ENCODE data around the gene HES5.

The HES5 gene

DNA sequence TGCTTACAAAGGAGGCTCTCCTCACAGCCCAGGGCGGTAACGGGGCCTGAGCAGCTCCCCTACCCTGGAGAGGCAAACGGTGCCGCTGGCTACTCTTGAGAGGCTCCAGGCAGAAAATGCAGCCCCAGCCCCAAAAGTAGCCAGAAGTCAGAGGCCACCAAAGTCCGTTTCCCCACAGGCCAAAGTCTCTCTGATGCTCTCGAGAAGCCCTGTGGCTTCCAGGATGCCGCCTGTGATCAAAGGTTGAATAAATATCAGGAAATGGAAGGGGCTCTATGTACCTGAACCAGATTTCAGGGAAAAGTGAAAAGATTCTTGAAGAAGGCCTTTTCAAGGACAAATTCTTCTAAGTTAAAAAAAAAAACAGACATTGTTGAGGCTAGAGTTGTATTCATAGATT lies 7.8 kb downstream of the HES5 start:
- peaks cover 53% of the 10 kb centered on the region for H3K36me3 ChIP-seq (ENCODE audit: control insufficient read depth, low read length)
- peaks cover 23% of the 10 kb centered on the region for H3K4me1 ChIP-seq (ENCODE audit: control insufficient read depth, low read length)
- no peaks in the 10 kb centered on the region for H3K9me2 ChIP-seq (replicated peaks; ENCODE audit: control insufficient read depth, low read length)
- H4K20me1 ChIP-seq (ENCODE audit: control insufficient read depth, insufficient read depth, low read depth, low read length), result peaks cover 24% of the 10 kb centered on the region
- TF ChIP-seq CTCF (IDR thresholded peaks at IDR 0.05; ENCODE audit: low read depth, low read length, poor library complexity, severe bottlenecking) (no peak), EZH2phosphoT487 (IDR thresholded peaks at IDR 0.05; ENCODE audit: borderline replicate concordance, low read length) (no peak)
- H3K79me2 ChIP-seq (ENCODE audit: control insufficient read depth, low read length), result peaks cover 48% of the 10 kb centered on the region
- no peak overlapping the region for H3K4me3 ChIP-seq (ENCODE audit: low read length)
- no peak overlapping the region for H3K4me2 ChIP-seq (ENCODE audit: low read length)
- no peaks in the 10 kb centered on the region for H3K9me3 ChIP-seq (ENCODE audit: control insufficient read depth, insufficient read depth, low read length)
- no peak overlapping the region for H3K27ac ChIP-seq (ENCODE audit: low read depth, low read length)
- peaks cover 6% of the 10 kb centered on the region for H3K27me3 ChIP-seq (ENCODE audit: control insufficient read depth, low read length)
- no peaks in the 10 kb centered on the region for H3F3A ChIP-seq (ENCODE audit: control insufficient read depth, insufficient read depth)

GRCh38 chr1:2520806-2521205 lies 9.3 kb downstream of the HES5 start:
- TF ChIP-seq EZH2phosphoT487 (IDR thresholded peaks at IDR 0.05; ENCODE audit: borderline replicate concordance, low read length), result no peak
- no peak for TF ChIP-seq CTCF (IDR thresholded peaks at IDR 0.05; ENCODE audit: low read depth, low read length, poor library complexity, severe bottlenecking)
- Histone ChIP-seq H3K4me1 (ENCODE audit: control insufficient read depth, low read length) (peaks cover 17% of the 10 kb centered on the region), H3K27me3 (ENCODE audit: control insufficient read depth, low read length) (no peaks in the 10 kb centered on the region), H3K36me3 (ENCODE audit: control insufficient read depth, low read length) (peaks cover 66% of the 10 kb centered on the region), H3K4me3 (ENCODE audit: low read length) (no peak overlapping the region), H3K9me3 (ENCODE audit: control insufficient read depth, insufficient read depth, low read length) (no peaks in the 10 kb centered on the region), H3K79me2 (ENCODE audit: control insufficient read depth, low read length) (peaks cover 46% of the 10 kb centered on the region), H3K4me2 (ENCODE audit: low read length) (no peak overlapping the region), H3K27ac (ENCODE audit: low read depth, low read length) (no peak overlapping the region), H3K9me2 (replicated peaks; ENCODE audit: control insufficient read depth, low read length) (no peaks in the 10 kb centered on the region), H3F3A (ENCODE audit: control insufficient read depth, insufficient read depth) (no peaks in the 10 kb centered on the region), H4K20me1 (ENCODE audit: control insufficient read depth, insufficient read depth, low read depth, low read length) (peaks cover 24% of the 10 kb centered on the region)

DNA sequence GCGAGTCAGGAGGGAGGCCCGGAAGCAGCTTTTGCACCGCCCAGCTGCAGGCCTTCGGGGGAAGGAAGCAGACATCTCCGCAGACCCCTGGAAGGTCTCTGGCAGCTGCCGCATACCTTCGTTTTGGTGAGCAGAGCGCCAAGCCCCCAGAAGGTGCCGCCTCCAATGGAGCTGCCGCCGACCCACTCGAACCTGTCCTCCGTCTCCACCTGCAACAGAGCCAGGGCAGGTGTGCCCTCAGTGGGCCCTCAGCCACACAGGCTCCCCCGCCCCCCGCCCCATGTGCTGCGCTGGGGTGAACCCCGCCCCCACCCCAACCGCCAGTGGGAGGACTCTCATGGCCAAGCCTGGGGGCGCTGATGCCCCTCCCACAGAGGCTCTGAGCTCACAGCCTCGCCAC lies 9.9 kb downstream of the HES5 start:
- Histone ChIP-seq H3K79me2 (ENCODE audit: control insufficient read depth, low read length) (peaks cover 40% of the 10 kb centered on the region), H3K27ac (ENCODE audit: low read depth, low read length) (no peak overlapping the region), H3K36me3 (ENCODE audit: control insufficient read depth, low read length) (peaks cover 68% of the 10 kb centered on the region), H3K27me3 (ENCODE audit: control insufficient read depth, low read length) (no peaks in the 10 kb centered on the region), H3K4me3 (ENCODE audit: low read length) (no peak overlapping the region), H3K4me2 (ENCODE audit: low read length) (no peak overlapping the region), H3K9me2 (replicated peaks; ENCODE audit: control insufficient read depth, low read length) (no peaks in the 10 kb centered on the region), H3F3A (ENCODE audit: control insufficient read depth, insufficient read depth) (no peaks in the 10 kb centered on the region), H3K9me3 (ENCODE audit: control insufficient read depth, insufficient read depth, low read length) (no peaks in the 10 kb centered on the region), H3K4me1 (ENCODE audit: control insufficient read depth, low read length) (peaks cover 16% of the 10 kb centered on the region), H4K20me1 (ENCODE audit: control insufficient read depth, insufficient read depth, low read depth, low read length) (peaks cover 21% of the 10 kb centered on the region)
- TF ChIP-seq CTCF (IDR thresholded peaks at IDR 0.05; ENCODE audit: low read depth, low read length, poor library complexity, severe bottlenecking), result no peak
- TF ChIP-seq EZH2phosphoT487 (IDR thresholded peaks at IDR 0.05; ENCODE audit: borderline replicate concordance, low read length), result no peak

DNA sequence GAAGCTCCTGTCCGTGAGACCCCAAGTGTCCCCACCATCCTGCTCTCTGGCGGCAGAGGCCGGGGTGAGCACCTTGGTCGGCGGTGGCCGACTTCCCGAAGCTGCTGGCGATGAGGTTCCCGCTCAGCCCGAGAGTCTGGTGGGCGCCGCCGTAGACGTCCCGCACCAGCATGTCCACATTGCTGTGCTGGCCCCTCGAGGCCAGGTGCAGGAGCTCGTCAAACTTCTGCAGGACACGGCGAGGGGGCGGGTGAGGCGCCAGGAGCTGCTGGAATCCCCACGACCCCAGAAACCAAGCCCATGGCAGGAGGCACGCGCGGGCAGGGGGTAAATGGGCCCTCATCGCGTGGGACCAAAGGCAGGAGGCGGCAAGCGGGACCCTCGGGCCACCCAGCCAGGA lies 10.3 kb downstream of the HES5 start:
- H3K36me3 ChIP-seq (ENCODE audit: control insufficient read depth, low read length), result peaks cover 72% of the 10 kb centered on the region
- H3K27ac ChIP-seq (ENCODE audit: low read depth, low read length), result no peak overlapping the region
- no peak overlapping the region for H3K4me3 ChIP-seq (ENCODE audit: low read length)

More for the DNA sequence above, 10.3 kb downstream of the HES5 start:
- Histone ChIP-seq H3K9me3 (ENCODE audit: control insufficient read depth, insufficient read depth, low read length) (no peaks in the 10 kb centered on the region), H3K9me2 (replicated peaks; ENCODE audit: control insufficient read depth, low read length) (no peaks in the 10 kb centered on the region), H4K20me1 (ENCODE audit: control insufficient read depth, insufficient read depth, low read depth, low read length) (peaks cover 16% of the 10 kb centered on the region), H3K4me1 (ENCODE audit: control insufficient read depth, low read length) (peaks cover 11% of the 10 kb centered on the region), H3K27me3 (ENCODE audit: control insufficient read depth, low read length) (no peaks in the 10 kb centered on the region), H3K79me2 (ENCODE audit: control insufficient read depth, low read length) (peaks cover 35% of the 10 kb centered on the region), H3F3A (ENCODE audit: control insufficient read depth, insufficient read depth) (no peaks in the 10 kb centered on the region), H3K4me2 (ENCODE audit: low read length) (no peak overlapping the region)
- no peak for TF ChIP-seq CTCF (IDR thresholded peaks at IDR 0.05; ENCODE audit: low read depth, low read length, poor library complexity, severe bottlenecking)
- no peak for TF ChIP-seq EZH2phosphoT487 (IDR thresholded peaks at IDR 0.05; ENCODE audit: borderline replicate concordance, low read length)
